NCI-H146 (cell line): ENCODE measurements around the gene GUCY1A2.
A peak's percentile ranks its signal among the peaks of the same experiment; 100 is the strongest.

ENCODE experiments used
- DNase-seq: peaks from one replicate; lab custom pipeline; 2025; lab: John Stamatoyannopoulos, UW

Gene GUCY1A2

GRCh38 chr11:106998916-106999188 is 19.4 kb downstream of the GUCY1A2 start:
- DNase-seq: no peak

DNA sequence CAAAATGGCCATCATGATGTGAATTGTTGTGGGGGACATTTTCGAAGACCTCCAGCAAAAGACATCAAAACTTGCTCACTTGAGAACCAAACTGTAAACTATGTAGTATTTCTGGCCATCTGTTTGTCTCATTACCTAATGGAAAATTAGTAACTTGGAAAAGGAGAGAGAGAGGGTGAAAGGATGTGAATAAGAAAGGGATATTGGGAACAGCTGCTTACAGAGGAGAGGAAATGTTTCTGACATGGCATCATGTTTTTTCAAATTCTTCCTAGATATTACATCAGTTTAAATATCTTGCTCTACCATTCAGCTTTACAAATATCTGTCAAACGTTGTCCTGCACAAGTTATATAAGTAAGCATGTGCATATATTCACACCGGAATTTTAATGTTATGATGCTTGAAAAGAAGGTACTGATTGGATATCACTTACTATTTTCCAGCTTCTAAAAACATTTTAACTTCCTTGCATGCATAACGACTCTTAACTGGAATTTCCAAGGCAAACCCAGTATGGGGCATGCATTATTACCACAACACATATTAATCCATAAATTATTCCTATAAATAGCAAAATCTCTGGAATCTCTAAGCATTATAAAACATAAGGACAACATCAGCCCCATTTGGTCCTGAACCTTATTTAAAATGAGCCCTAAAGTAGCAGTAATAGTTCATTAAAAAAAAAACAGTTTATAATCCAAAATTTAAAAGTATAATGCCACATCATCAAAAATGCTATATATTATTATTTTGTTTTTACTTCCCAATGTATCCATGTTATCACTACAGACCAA is 20.0 kb downstream of the GUCY1A2 start:
- no peak for DNase-seq

DNA sequence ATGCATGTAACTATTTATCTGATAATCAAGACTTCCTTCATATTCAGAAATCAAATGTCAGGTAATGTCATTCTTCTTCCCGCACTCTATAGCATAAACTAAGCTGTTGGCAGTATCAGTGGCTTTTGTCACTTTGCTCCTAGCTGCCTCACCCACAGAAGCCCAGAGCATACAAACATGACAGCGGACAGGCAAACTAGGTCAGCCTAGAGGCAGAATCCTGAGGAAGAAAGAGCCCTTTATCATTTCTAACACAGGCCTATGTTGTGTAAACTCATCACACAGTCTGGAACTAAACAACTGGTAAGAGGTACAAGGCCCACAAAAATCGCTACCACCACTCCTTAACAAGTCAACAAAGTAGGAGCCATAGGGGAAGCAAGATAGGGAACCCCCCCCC is 21.0 kb downstream of the GUCY1A2 start:
- DNase-seq: no peak

- DNase-seq: no peak
Measured at GRCh38 chr11:106996691-106997090, 21.6 kb downstream of the GUCY1A2 start.

DNA sequence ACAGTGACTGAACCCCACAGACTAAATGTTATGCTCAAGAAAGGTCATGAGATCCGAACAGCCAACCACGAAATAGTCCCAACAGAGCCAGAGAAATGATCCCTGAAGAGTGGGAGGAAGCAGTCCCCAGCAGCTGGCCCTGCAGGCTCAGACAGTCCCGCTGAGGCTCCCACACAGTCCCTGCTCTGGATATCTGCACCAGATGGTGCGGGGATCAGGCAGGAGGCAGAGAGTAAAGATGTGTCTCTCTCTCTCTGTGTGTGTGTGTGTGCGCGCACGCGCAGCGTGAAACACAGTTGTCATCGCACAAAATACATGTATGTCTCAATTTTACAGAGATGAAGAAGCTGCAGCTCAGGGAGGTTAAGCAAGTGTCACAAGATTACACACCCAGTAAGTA is 27.9 kb downstream of the GUCY1A2 start:
- no peak for DNase-seq

- DNase-seq: no peak
Measured at GRCh38 chr11:106989078-106989455, 29.2 kb downstream of the GUCY1A2 start.

- DNase-seq: no peak
Measured at GRCh38 chr11:106988151-106989077, 29.9 kb downstream of the GUCY1A2 start.

DNA sequence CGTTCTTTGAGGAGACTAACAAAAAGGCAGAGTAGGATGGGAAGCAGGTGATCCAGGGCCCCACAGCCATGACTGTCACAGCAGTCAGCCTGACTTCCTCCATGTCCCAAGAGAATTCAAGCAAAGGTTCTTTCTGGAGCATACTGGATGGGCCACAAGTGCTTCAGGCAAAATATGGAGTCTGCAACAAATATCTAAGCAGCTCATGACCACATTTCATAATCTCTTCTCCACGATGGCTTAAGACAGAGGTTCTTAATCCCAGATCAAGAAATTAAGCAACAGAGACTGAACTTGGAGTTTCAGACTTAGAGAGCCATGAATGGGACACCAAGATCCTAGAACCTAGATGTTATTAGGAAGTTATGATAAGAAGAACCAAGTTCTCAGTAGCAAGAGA is 31.6 kb downstream of the GUCY1A2 start:
- DNase-seq: no peak

DNA sequence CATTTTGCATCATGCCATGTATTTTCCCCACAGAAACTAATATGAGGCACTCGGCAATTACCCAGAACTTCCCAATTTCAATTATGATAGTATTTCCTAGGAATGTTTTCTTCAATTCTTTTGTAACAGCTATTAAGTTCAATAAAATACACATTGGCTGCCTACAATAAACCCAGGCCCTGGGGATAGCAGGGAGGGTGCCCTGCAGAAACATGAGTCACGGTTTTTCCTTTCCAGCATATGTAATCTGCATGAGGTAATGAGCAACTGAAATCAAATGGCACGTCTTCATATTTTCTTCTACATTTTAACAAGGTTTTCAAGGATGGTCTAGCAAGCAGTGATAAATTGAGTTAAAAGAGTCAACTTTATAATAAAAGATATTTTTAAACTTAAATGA is 32.0 kb downstream of the GUCY1A2 start:
- no peak for DNase-seq

- DNase-seq: no peak
Measured at GRCh38 chr11:106983991-106984390, 34.3 kb downstream of the GUCY1A2 start.

- DNase-seq: no peak
Measured at GRCh38 chr11:106983261-106983660, 35.0 kb downstream of the GUCY1A2 start.

- DNase-seq: no peak
Measured at GRCh38 chr11:106974831-106975230, 43.4 kb downstream of the GUCY1A2 start.

- DNase-seq: no peak
Measured at GRCh38 chr11:106971864-106972263, 46.4 kb downstream of the GUCY1A2 start.

DNA sequence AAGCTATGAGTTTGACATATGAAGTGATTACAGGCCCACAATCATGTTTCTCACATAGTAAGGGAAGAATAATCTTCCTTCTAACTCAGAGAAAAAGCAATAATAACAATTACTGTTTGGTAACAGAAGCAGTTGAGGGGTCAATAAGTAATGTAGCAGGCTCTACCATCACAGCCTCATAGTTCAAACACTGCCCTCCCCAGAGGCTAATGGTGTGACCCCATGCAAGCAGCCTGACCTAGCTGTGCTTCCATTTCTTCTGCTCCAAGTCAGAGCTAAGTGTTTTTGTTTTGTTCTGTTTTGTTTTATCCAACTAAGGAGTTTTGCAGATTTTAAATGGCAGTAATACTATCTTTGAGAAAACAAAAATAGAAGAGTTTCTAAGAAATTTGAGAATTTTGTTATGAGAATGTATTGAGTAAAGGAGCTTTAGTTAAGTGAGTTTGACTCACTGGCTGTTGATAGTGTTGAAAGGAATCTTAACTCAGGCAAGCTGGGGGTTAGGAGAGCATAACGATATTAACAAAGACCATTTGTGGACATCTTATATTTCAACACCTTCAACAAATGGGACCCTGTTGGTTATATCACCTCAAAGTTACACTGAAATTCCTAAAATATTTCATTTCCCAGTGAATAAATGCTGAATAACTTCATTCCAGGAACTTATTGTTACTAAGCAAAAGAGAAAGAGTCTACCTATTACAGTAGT is 48.5 kb downstream of the GUCY1A2 start:
- no peak for DNase-seq

DNA sequence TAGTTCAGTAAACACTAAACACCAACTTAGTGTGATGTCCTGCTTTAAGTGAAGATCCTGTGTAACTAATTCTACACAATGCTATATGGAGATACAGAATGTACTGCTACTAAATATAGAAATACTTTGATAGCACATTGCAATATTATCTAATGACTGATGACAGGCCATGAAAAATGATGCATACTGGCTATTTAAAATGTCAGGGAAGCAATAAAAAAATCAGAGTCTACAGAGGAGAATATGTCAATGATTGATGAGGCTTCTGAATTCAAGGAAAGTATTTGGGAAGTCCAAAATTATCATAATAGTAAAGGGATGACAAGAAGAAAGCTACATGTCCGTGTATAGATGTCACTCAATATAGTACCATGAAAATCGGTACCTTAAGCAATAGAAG is 55.3 kb downstream of the GUCY1A2 start:
- DNase-seq: no peak

DNA sequence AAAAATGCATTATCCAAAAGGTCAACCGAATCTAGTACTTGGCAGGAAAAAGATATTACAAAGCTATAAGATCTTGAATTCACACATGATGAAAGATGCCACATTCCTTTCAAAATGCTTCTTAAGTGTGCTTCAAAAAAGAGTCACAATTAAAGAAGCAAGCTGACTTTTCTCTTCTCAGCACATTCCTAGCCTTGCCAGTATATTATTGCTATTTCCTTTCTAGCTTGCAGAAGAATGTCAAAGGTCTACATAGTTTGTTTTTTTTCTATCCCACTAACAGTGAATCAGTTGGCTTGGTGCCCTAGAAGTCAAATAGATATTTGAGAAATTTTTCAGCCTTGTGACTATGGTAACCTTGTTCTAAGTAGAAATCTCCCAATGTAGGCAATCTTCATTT is 56.8 kb downstream of the GUCY1A2 start:
- no peak for DNase-seq

DNA sequence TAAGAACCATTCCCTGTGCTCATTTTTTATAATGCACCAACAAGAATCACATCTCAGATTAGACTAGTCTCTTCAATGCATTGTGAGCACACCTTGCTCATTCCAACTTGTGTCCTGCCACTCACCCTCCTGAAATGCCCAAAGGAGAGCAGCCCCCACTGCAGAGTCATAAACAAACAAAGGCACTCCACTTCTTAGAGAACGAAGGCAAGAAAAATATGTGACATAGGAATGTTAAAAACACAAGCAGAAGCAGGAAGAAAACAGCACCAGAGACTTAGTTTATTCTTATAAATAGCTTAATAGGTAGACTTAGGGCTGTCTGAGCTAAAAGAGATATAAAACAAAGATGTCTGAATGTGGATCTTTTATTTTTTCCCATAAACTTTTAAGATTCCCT is 57.2 kb downstream of the GUCY1A2 start:
- DNase-seq: no peak

DNA sequence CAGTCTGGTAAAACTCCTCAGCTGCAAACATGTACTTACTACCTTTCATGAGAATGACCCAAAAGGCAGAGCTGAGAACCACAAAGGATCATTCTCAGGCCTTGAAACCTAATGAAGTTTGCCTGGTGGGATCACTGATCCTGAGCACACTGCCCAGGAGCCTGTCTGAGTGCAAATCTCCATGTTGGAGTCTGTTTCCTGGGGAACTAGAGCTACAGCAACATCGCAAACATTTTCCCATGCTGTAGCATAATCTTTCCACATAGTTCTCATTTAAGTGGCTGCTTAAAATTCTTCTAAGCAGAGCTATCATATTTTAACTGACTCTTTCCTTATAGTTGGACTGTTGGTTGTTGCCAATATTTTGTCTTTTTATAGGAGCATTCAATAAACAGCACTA is 58.5 kb downstream of the GUCY1A2 start:
- no peak for DNase-seq

DNA sequence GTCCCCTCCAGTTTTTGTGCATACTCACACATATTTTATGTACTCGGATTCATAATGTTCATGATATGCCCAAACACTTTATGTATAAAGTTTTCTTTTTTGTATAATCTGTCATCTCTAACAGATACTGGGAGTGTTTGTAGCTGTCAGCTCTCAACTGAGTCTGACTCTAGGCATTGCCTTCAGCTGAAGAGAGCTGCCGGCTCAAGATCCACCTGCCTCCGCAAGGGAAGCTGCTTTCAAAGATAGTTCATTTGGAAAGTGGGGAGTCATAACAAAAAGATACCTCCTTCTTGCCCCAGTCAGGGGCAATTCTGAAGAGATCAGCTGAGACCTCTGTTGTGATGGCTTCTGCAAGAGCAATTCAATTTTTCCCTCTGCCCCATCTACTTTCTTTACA is 58.9 kb downstream of the GUCY1A2 start:
- no peak for DNase-seq

- DNase-seq: no peak
Measured at GRCh38 chr11:106958517-106959248, 59.6 kb downstream of the GUCY1A2 start.

DNA sequence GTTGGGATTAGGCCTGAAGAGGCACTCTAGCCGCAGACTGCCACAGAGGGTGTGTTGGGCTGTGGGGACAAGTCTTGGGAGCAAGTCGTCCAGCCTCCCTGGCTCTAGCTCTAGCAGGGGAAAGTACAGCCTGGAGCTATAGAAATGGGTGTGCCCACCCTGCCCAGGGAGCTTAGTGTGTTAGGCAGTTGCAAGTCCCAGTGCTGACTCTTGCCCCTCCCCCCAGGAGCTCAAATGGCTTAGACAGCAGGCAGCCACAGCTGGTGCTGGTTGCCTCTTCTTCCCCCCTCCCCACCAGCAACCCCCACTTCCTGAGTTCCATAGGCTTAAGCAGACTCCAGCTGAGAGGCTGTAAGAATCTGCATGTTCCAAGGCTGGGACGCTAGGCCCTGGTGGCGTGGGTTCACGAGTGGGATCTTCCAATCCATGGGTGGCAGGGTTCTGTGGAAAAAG is 61.2 kb downstream of the GUCY1A2 start:
- DNase-seq: no peak

DNA sequence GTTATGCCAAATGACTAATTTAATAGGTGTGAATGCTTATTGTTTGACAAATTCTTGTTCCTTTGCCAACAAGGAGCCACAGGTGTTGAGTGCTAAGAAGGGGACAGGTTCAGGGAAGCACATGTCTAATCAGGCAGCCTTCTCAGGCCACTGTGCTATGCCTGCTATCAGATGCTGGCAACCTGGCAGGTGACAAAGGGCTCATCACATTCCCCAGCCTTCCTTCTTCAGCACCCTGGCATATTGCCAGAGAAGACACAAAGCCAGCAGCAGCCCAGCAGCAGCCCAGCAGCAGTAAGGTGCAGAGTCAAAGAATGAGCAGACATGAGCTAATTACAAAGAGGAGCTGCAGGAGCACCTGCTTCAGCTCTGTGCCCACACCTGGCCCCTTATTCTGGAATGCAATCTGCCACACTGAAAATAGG is 68.2 kb downstream of the GUCY1A2 start:
- DNase-seq: peak; percentile 79
